NCI-H446 treated with DMSO at 0.1 percent for 48 hours (cell line): ENCODE data around the gene LIF.

ENCODE experiments used
- DNase-seq: peaks from one replicate; lab custom pipeline; 2025; lab: John Stamatoyannopoulos, UW

The LIF gene

DNA sequence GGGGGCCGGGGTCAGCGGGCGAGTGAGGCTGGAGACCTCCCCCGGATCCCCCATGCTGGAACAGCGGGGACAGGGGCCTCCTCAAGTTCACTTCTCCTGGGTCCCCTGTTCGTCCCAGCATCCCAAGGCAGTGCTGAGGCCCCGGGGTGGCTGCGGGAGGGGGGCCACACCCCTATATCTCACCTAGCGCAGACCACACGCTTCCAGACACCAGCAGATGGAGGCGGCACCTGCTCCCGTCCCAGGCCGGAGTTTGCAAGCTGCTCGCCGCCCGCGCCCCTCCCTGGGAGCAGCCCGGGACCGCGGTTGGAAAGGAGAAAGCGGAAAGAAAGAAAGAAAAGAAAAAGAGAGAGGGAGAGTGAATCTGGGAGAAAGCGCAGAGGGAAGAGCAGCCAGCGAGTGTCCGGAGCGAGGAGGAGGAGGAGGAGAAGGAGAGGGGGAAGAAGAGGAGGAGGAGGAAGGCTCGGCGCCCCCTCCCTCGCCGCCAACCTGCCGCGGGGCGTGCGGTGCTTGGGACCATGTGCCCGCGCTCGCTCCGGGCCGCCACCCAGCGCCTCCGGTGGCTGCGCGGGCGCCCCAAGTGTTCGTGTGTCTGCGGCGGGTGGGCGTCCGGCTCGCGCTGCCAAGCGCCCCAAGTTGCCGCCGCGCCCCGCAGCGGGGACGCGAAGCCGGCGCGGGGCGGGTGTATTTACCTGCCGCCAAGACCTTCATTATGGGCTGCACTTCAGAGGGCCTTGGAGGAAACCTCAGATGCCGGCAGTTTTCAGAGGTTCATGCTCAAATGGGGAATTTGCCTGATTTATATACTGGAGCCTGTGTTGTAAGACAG lies at the start of gene LIF:
TSS of gene LIF (minus strand) at position 775 of the 829 bp plus-strand sequence. CDS start at position 711, 64 bp downstream.
- DNase-seq: no peak

DNA sequence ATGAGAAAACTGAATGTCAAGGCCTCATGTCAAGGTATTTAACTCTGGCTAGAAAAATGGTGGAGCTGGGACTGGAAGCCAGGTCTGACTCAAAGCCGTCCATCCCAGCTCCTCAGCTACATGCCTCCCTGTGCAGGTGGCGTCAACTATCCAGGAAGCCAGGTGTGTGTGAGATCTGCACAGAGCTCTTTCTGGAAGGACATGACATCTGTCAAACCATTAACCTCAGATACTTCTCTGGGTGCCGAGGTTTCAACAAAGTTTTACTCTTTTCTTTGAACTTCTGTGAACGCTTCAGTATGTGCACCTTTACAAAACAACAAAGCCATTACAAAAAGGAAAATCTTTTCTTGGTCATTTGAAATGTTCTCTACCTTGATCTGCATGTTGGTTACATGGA lies 49.8 kb upstream of the LIF start:
- no peak for DNase-seq

GRCh38 chr22:30295576-30295975 lies 49.0 kb upstream of the LIF start:
- no peak for DNase-seq

GRCh38 chr22:30294830-30295229 lies 48.3 kb upstream of the LIF start:
- no peak for DNase-seq

DNA sequence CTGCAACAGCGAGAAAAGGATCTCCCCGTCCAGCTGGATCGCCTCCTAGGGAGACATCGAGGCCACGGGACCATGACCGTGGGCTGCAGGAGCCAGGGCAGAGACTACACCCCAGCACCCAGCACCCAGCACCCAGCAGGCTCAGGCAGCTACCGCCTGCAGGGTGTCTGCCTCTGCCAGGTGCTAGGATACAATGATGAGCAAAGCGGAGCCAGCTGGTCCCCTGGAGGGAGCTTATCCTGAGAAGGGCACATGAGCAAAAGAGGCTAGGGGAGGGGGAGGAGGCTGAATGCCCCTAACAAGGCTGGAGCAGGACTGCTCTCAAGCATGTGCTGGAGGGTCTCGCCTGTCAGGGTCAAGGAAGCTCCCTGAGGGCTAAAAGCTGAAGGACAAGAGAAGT lies 47.5 kb upstream of the LIF start:
- no peak for DNase-seq

- no peak for DNase-seq
Measured at GRCh38 chr22:30293026-30293425, 46.5 kb upstream of the LIF start.

DNA sequence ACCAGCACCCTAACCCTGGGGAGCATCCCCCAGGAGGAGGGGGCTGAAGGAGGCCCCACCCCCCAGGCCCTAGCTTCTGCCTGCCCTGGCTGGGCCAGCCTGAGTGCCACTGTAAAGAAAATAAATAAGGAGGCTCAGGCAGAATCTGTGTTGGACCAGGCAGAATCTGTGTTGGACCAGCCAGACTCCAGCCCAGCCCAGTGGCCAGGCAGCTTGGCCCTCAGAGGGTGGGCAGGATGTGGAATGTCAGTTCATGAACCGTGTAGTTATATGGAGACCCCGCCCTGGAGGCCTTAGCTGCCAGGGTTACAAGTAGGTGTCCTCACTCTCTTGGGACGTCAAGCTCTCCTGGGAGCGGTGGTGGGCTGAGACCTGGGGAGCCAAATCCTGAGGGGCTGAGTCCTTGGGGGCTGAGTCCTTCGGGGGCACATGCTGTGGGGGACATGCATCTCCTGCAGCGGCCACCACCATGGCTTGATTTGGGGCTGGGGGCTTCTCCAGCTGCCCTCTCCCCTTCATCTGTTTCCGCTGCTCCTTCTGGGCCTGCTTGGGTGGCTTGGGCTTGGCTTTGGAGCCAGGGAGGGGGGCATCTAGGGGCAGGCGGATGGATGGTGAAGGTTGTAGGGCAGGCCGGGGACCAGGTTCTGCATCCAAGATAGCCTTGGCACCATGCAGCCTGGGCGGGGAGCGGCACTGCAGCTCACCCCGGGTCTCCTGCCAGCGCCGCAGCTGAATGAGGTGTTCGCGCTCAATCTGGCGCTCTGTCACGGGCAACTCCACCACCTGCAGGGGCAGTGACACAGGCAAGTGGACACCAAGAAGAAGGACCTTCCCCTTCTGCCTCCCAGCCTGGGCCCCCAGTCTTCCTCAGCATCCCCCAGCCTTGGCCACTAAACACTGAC lies 45.8 kb upstream of the LIF start:
- DNase-seq: no peak

DNA sequence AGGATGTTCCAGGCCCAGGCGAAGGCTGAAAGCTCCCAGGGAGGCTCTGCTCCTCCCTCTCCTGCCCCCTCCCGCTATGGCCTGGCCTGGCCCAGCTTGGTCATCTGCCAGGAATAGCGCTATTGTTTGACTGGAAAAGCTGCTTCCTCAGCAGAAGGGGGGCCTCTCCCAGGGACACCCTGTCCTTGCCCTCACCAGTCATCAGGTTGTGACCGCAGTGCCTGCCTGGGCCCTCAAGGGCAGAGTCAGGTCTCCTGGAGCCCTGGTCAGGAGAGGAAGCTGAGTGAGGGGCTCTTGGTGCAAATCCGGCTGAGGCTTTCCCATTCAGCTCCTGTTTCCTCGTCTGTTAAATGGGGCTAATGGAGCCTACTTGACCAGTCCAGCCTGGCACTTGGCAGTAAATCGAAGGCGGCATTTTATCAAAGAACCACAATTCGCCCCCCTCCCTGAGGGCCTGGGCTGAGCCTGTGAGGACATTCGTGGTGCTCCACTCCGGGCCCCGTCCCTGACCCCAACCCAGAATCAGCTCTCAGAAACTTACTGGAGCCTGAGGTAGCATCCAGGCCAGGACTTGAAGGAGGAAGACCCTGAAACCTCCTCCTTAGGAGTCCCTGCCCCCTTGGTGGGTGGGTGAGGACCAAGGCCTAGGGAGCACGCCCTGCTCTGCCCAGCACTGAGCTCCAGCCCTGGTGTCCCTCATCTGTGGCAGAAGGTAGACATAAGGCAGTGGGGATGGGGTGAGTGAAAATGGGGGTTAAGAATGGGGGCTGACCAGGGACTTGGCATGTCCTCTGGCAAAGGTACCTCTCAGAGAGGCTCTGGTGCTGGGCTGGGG lies 44.7 kb upstream of the LIF start:
- DNase-seq: no peak

- no peak for DNase-seq
Measured at GRCh38 chr22:30290342-30291057, 43.9 kb upstream of the LIF start.

DNA sequence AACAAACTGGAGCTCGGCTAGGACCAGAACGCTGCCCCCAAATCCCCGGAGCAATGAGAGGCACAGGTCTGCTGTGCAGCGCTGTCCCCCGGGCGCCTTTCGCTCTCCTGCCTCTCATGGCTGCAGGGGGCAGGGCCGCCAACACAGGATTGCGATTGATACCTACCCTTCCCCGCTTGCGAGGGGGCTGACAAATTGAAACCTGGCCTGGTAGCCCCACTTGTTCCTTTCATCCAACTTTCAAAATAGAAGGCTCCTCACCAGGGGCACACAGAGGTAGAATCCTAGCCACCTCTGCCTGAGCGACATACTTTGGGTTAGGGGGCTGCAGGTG lies 43.4 kb upstream of the LIF start:
- no peak for DNase-seq

- DNase-seq: peak; percentile 96
Measured at GRCh38 chr22:30289141-30289979, 42.8 kb upstream of the LIF start, which contains the start of gene CASTOR1. TSS of gene CASTOR1 (minus strand) at chr22:30289505. CDS start at chr22:30289497, 8 bp downstream.

DNA sequence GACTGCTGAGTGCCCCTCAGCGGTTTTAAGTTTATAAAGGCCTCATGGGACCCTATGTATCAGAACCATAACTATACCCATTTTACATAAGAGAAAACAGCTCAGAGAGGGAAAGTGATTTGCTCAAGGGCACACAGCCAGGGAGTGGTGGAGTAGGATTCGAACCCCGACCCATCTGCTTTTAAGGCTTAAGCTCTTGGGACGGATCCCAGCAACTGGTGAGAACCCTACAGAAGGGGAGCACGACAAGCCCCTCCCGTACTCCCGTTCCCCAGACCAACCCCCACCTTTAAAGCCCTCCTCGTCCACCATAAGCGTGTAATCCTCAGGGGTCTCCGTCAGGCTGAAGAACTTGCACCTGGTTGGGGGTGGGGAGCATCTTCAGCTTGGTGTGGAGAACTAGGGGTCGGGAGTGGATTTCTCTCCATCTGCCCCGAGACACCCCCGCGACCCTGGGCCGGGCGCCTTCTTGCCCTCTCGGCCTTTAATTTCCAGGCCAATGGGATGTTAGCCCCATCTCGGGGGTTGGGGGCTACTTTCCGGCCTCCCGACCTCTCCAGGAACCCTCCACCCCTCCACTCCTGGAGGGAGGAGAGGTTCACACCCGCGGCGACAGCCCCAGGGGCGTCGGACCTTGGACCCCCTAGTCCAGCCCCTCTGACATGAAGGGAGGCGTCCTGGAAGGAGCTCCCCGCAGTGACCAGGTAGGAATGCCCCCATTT lies 42.0 kb upstream of the LIF start:
- DNase-seq: no peak

- peak; percentile 47 for DNase-seq
Measured at GRCh38 chr22:30287648-30288418, 41.3 kb upstream of the LIF start.

DNA sequence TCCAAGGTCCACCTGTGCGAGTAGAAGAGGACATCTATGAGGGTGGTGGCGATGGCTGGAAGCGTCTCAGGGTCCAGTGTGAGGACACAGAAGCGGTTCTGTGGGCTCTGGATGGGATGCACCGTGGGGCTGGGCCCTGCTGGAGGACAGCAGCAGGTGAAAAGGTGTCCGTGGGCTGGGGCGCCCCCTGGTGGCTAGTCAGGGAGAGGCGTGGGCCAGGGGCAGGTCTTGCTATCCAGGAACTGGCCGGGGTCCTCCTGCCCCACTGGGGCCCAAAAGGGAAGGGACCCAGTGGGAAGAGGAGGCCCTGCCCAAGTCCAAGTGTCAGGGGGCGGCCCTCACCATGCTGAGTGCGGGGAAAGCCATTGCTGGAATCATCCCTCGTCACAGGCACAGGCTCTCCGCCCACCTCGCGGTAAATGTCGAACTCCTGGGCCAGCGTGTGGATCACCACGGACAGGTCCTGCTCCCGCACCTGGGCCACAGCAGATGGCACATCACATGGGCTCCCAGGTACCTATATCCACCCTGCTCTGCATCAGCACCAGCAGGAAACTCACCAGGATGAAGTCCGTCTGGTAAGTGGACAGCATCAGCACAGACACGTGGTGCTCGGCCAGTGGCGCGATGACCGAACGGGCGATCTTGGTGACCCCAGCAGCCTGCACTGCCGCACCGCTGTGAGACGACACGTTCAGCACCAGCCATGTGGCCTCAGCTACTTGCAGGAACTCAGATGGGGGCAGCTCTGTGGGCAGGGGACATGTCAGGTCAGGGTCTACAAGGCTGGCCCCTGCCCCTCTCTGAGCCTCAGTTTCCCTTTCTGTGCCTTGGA lies 40.5 kb upstream of the LIF start:
- no peak for DNase-seq

GRCh38 chr22:30286331-30286730 lies 39.8 kb upstream of the LIF start:
- no peak for DNase-seq

GRCh38 chr22:30285846-30286200 lies 39.3 kb upstream of the LIF start:
- no peak for DNase-seq

- DNase-seq: no peak
Measured at GRCh38 chr22:30285176-30285845, 38.8 kb upstream of the LIF start.

DNA sequence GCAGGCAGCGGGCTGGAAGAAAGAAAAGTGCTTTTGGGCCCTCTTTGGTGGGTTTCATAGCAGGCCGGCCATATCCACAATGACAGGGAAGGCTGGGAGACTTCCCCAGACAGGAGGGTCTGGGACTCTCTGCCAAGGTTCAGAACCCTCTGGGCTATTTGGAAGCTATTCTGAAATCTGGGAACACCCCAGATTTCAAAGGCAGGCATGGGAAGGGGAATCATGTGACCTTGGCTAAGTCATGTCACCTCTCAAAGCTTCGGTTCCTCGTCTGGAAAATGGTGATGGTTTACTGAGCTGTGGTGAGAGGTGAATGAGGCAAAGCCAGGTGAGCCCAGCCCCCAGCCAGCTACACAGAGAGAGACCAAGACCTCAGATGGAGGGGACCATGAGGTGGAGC lies 38.1 kb upstream of the LIF start:
- no peak for DNase-seq
